DOHH2 (cell line): ENCODE measurements around the gene DNAH11.

Source experiments
- EZH2phosphoT487 ChIP-seq: fragments of 200-600 bp; sonication (generic); IDR thresholded peaks from 2 replicates; pipeline ENCODE4 v1.6.1; 2017; ENCODE audit warnings: borderline replicate concordance, mild to moderate bottlenecking, antibody characterized with exemption, low read length, moderate library complexity, mixed read lengths
- TF ChIP-seq, protein P1 (sequence below): fragments of 200-600 bp; sonication (generic); IDR thresholded peaks from one replicate; pipeline ENCODE4 v1.5.1; 2014; ENCODE audit warnings: antibody characterized with exemption, mild to moderate bottlenecking, low read depth, low read length; ENCODE audit not compliant: poor library complexity, severe bottlenecking

DNA sequence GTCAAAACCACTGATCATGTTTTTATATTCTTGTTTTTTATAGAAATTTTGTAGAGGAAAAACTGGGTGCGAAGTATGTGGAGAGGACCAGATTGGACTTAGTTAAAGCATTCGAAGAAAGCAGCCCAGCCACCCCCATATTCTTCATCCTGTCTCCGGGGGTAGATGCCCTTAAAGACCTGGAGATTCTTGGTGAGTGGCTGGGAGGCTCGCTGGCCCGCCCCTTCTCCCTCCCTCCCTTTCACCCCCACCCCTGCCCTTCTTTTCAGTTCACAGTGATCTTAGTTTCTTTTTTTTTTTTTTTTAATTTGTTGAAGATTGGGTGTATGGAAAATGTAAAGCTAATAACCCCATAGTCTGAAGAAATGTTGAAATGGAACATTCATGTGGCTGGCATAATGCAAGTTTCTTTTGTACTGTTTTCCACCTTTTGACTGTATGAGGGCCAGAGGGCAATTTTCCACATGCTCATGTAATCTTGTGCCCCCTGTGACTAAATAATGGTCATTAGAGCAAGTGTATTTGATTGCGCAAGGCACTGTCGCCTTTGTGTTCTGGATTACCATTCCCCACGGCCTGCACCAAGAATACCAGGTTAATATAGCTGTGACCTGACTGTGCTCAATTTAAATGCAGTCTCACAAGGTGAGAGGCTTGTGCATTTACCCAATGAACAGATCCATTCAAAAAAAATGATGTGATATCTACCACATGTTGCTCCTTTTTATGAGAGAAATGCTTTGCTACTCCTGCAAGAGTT, 325.2 kb downstream of the DNAH11 start:
- TF ChIP-seq, protein P1, sequence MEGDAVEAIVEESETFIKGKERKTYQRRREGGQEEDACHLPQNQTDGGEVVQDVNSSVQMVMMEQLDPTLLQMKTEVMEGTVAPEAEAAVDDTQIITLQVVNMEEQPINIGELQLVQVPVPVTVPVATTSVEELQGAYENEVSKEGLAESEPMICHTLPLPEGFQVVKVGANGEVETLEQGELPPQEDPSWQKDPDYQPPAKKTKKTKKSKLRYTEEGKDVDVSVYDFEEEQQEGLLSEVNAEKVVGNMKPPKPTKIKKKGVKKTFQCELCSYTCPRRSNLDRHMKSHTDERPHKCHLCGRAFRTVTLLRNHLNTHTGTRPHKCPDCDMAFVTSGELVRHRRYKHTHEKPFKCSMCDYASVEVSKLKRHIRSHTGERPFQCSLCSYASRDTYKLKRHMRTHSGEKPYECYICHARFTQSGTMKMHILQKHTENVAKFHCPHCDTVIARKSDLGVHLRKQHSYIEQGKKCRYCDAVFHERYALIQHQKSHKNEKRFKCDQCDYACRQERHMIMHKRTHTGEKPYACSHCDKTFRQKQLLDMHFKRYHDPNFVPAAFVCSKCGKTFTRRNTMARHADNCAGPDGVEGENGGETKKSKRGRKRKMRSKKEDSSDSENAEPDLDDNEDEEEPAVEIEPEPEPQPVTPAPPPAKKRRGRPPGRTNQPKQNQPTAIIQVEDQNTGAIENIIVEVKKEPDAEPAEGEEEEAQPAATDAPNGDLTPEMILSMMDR = no peak
- TF ChIP-seq EZH2phosphoT487 = no peak
